ENCODE data around the gene DDX25. TPM values are rescaled to one million over a fixed set of nuclear protein-coding genes. Genes with fewer than 3 reads are reported as not detected.
A peak's percentile ranks its signal among the peaks of the same experiment; 100 is the strongest.

The DDX25 gene
- total and polyA plus RNA-seq, 9 of the 15 experiments (the other 6 are each of a cell fraction or from before 2014, with no cell fraction given): not detected

- TF ChIP-seq GTF2B (IDR thresholded peaks at IDR 0.05; ENCODE audit: extremely low read depth, insufficient read length): no peak
- TF ChIP-seq ZBTB7A (IDR thresholded peaks at IDR 0.05; ENCODE audit: borderline replicate concordance, control insufficient read depth, low read depth, low read length): peak; percentile 24; the same call in 1 of the 2 replicates
- peak; percentile 98 for TF ChIP-seq FOXM1 (IDR thresholded peaks at IDR 0.05; ENCODE audit: low read depth)
- 0 out of 2 replicates have a peak, but pooled peaks have one; percentile 39 for TF ChIP-seq FOXM1 (CRISPR knock-in tag; IDR thresholded peaks at IDR 0.05; ENCODE audit: low read depth)
- peak; percentile 65 for TF ChIP-seq GABPA (tag; conservative IDR thresholded peaks at IDR 0.05; ENCODE audit: low read depth)
- TF ChIP-seq KLF1 (tag; IDR thresholded peaks at IDR 0.05): peak; percentile 81
- no peak for TF ChIP-seq ZSCAN32 (CRISPR knock-in tag; IDR thresholded peaks at IDR 0.05)
- peak; percentile 17; the same call in 1 of the 2 replicates for TF ChIP-seq NKRF (IDR thresholded peaks at IDR 0.05; ENCODE audit: borderline replicate concordance)
- peak; percentile 17; the same call in 1 of the 2 replicates for TF ChIP-seq TOE1 (IDR thresholded peaks at IDR 0.05; ENCODE audit: borderline replicate concordance)
- no peak for TF ChIP-seq TOE1 (CRISPR knock-in tag; IDR thresholded peaks at IDR 0.05; ENCODE audit: borderline replicate concordance, low read depth)
- TF ChIP-seq NRF1 (conservative IDR thresholded peaks at IDR 0.05 in 1 of 2, IDR thresholded peaks at IDR 0.05 in 1 of 2): peak; percentile 96
- TF ChIP-seq, protein P1, sequence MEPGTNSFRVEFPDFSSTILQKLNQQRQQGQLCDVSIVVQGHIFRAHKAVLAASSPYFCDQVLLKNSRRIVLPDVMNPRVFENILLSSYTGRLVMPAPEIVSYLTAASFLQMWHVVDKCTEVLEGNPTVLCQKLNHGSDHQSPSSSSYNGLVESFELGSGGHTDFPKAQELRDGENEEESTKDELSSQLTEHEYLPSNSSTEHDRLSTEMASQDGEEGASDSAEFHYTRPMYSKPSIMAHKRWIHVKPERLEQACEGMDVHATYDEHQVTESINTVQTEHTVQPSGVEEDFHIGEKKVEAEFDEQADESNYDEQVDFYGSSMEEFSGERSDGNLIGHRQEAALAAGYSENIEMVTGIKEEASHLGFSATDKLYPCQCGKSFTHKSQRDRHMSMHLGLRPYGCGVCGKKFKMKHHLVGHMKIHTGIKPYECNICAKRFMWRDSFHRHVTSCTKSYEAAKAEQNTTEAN (CRISPR knock-in tag; IDR thresholded peaks at IDR 0.05): no peak
- 0 out of 2 replicates have a peak, but pooled peaks have one; percentile 18 for TF ChIP-seq HIVEP1 (CRISPR knock-in tag; IDR thresholded peaks at IDR 0.05)
- peak; percentile 66 for TF ChIP-seq TAF7 (tag; IDR thresholded peaks at IDR 0.05)
- TF ChIP-seq TBP (optimal IDR thresholded peaks at IDR 0.05; ENCODE audit: low read depth, low read length): peak; percentile 9
- no peak for TF ChIP-seq ZNF277 (CRISPR knock-in tag; IDR thresholded peaks at IDR 0.05; ENCODE audit: borderline replicate concordance)
- TF ChIP-seq PHF20 (IDR thresholded peaks at IDR 0.05; ENCODE audit: partially characterized antibody): peak; percentile 70
- TF ChIP-seq ZBTB5 (IDR thresholded peaks at IDR 0.05): no peak
Observed at GRCh38 chr11:125887373-125888324, 16.7 kb upstream of the DDX25 start, which contains the start of gene HYLS1 (continued).

All from K562 (cell line).